GM19099 (cell line): ENCODE measurements around the gene RAB7A.
A peak's percentile ranks its signal among the peaks of the same experiment; 100 is the strongest.

Experiments used
- POLR2A ChIP-seq: IDR thresholded peaks from 3 replicates; pipeline ENCODE4 v1.6.1; 2011; ENCODE audit warnings: low read depth; ENCODE audit not compliant: insufficient read length; ENCODE audit errors: extremely low read depth

RAB7A gene

DNA sequence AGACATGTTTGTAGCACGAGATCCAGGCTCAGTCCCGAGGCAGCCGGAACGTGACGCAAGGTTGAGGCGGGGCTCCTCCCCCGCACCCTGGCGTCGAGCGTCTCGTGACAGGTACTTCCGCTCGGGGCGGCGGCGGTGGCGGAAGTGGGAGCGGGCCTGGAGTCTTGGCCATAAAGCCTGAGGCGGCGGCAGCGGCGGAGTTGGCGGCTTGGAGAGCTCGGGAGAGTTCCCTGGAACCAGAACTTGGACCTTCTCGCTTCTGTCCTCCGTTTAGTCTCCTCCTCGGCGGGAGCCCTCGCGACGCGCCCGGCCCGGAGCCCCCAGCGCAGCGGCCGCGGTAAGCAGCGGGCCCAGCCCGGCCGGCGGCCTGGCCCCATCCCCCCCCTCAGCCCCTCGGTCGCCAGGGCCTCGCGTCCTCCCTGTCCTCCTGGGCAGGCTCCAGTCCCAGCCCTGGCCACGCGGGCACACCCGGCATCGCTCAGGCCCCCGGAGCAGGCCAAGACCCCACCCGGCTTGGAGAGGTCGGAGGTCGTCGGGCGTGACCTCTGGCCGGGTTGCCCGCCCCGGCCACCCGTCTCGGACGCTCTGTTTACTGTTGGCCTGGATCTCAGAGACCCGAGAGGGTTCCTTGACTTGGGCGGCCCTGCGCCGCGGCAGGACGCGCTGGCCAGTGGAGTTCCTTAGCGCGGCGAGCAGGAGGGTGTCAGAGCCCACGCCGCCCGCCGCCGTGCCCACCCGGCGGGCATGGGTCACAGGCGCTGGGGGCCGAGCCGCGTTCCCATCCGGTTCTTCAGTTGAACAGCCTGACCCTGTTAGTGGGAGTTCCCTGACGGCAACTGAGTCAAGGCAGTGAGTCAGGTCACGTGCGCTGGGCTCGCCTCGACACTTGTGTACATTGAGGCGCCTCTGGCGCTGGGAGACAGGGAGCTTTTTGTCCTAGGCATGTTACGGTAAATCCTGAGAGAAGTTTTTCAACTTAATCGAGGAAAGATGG lies at the start of gene RAB7A:
Gene RAB7A (plus strand): TSS at position 161 of the 994 bp plus-strand sequence. CDS start 69,185 bp downstream, outside the sequence.
- TF ChIP-seq POLR2A = peak; percentile 92

- no peak for TF ChIP-seq POLR2A
Observed at GRCh38 chr3:128679338-128679737, 46.6 kb upstream of the RAB7A start.

GRCh38 chr3:128680603-128681368 lies 45.2 kb upstream of the RAB7A start:
- peak; percentile 91 for TF ChIP-seq POLR2A

- TF ChIP-seq POLR2A = no peak
Observed at GRCh38 chr3:128681369-128681829, 44.6 kb upstream of the RAB7A start.

GRCh38 chr3:128683957-128684356 lies 42.0 kb upstream of the RAB7A start:
- no peak for TF ChIP-seq POLR2A

DNA sequence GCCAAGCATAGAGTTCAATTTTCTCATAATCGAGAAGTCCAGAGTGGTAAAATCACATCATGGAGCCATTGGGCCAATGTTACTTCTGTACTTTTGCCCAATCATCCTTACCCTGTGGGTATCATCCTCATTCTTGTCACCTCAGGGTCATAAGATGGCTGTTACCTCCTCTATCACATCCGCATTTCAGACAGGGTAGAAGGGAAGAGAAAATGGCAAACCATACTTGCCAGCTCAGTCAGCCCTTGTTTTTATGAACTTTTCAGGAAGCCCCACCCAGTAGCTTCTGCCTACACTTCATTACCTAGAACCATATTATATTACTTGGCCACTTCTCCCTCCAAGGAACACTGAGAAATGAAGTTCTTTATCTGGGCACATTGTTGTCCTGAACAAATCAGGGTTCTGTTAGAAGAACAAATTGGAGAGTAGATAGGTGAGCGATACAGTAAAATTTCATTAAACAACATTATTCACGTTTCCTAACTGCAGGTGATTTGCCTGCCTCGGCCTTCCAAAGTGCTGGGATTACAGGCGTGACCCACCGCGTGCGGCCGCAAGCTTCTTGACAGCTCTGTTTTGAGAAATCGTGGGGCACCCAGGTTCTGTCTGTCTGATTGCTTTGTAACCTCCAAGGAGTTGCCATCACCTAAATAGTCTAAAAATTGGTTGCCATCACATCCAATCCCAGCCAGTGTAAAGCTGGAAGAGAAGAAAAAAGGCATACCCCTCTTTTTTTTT lies 40.8 kb upstream of the RAB7A start:
- TF ChIP-seq POLR2A = no peak

DNA sequence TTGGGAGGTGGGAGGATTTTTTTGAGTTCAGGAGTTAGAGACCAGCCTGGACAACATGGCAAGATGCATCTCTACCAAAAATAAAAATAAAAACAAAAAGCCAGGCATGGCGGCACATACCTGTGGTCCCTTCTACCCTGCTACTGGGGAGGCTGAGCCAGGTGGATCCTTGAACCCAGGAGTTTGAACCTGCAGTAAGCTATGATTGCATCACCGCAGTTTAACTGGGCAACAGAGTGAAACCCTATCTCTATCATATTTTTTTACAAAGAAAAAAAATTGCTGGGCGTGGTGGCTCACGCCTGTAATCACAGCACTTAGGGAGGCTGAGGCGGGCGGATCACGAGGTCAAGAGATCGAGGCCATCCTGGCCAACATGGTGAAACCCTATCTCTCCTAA lies 39.5 kb upstream of the RAB7A start:
- TF ChIP-seq POLR2A = no peak

DNA sequence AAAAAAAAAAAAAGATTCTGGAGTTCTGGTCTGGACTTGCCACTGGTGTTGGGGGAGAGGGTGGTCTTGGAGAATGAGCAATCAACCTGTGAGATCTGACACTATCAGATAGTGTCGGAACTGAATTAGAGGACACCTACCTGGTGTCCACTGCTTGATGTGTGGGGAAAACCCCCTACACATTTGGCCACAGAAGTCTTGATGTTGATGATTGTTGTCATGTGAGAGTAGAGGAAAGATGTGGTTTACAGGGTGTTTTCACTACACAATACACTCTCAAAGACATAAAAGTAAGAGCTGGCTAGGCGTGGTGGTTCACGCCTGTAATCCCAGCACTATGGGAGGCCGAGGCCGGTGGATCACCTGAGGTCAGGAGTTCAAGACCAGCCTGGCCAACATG lies 36.9 kb upstream of the RAB7A start:
- no peak for TF ChIP-seq POLR2A

DNA sequence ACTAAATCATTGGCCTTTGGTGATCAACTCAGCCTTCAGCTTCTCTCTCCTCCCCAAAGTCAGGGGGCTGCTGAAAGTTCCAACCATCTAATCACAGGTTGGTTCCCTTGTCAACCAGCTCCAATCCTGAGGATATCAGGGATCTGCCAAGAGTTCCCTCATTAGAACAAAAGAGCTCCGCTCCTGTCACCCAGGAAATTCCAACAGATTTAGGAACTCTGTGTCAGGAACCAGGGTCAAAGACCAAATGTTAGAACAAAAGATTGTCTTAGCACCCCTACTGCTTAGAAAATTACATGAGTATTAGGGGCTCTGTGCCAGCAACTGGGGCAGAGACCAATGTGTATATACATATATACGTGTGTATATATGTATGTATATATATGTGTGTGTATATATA lies 32.3 kb upstream of the RAB7A start:
- TF ChIP-seq POLR2A = no peak

GRCh38 chr3:128697341-128697740 lies 28.6 kb upstream of the RAB7A start:
- TF ChIP-seq POLR2A = no peak

DNA sequence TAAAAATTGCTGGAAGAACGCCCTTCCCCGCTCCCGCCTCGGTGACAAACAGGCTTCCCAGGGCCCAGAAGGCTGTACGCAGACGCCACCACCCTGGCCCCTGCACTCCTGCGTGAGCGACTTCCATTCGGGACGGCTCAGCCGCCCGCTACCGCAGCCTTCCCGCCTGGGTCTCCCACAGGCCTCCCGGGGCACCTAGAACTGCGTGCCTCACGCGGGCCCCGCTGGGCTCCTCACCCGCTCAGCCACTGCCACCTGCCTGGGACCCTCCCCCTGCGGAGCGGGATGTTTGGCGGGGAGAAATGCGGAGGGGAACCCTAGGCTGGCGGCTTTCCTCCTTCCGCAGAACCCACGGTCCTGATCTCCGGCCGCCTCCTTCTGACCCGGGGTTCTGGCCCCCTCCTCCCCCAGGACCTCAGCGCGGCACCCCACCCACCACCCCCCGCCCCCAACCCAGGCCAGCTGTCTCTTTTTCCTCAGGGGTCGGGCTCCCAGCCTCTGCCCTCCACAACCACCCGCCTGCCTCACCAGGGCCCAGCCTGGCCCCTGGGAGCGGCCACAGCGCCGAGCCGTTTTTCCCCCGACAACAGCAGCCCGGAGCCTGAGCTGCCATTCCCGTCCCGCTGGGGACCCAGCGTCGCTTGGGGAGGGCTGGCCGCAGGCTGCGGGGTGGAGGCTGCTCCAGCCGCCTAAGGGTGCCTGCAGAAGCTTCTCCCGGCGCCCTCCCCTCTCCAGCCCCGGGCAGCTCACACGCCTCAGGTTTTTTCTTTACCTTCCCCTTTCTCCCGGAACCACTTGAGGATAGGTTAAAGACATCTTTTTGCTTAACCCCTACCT lies 27.6 kb upstream of the RAB7A start:
- no peak for TF ChIP-seq POLR2A

DNA sequence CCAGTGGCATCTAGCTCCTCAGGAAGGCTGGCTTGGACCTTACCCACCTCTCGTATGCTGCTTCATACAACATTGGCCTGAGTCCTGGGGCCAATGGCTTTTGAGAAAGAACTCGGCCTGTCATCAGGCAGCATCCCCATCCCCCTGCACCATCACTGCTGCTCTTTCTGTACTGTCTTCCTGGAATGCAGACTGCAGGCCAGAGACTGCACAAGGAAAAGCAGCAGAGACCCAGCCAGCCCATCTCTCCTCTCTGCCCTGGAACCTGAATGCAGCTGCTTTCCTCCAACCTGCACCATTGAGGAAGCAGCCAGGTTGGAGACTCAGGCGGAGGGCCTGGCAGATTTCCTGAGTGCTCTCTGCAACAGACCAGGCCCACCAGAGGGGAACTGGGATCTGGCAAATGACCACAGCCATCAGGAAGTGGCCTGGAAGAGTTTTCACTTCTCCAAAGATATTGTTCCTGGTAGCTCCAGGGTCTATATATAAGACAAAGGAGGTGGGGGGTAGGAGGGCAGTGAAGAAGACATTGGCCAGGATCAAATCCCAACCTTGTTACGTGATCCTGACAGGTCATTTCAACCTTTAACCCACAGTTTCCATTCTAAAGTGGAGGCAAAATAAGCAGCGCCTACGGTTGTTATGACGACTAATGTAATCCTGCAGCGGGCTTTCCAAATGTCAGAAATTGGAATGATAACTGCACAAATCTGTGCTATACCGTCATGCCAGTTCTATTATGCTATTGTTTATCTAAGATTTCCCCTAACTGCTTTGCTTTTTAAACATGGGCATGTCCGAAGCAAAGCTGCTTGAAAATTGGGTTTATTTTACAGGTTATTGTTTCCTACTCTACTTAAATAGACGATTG lies 24.4 kb upstream of the RAB7A start:
- TF ChIP-seq POLR2A = no peak

GRCh38 chr3:128702391-128702790 lies 23.6 kb upstream of the RAB7A start:
- no peak for TF ChIP-seq POLR2A

DNA sequence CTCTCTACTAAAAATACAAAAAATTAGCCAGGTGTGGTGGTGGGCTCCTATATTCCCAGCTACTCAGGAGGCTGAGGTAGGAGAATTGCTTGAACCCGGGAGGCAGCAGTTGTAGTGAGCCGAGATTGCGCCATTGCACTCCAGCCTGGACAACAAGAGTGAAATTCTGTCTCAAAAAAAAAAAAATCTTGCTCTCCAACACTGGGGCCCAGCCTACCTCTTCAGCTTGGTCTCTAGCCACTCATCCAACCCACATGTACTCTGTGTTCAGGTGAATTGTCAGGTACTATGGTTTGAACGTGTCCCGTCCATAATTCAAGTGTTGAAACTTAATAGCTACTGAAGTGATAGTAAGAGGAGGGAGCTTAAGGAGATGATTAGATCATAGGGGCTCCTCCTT lies 22.4 kb upstream of the RAB7A start:
- no peak for TF ChIP-seq POLR2A

DNA sequence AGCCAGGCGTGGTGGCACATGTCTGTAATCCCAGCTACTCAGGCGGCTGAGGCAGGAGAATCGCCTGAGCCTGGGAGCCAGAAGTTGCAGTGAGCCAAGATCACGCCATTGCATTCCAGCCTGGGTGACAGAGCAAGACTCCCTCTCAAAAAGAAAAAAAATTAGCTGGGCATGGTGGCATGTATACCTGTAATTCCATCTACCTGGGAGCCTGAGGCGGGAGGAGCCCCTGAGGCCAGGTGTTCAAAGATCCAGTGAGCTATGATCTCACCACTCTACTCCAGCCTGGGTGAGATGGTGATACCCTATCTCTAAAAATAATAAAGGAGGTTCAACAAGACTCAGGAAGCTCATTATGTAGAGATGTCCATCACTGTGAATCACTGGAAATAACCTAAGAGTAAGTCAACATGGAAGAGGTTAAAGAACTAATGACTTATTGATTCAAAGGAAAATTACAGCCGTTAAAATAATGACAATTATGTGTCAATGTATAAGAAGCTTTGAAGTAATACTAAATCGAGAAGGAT lies 19.8 kb upstream of the RAB7A start:
- no peak for TF ChIP-seq POLR2A
